Measurements from ENCODE around the gene KREMEN2.

GRCh38 chr16:2937170-2937569 lies 26.9 kb upstream of the KREMEN2 start:
- TF ChIP-seq CTCF (conservative IDR thresholded peaks at IDR 0.05; ENCODE audit: low read depth, low read length) (no peak), MAFK (IDR thresholded peaks at IDR 0.05; ENCODE audit: low read depth, low read length) (no peak), POLR2A (IDR thresholded peaks at IDR 0.05; ENCODE audit: low read depth, low read length) (no peak), FOS (IDR thresholded peaks at IDR 0.05; ENCODE audit: low read depth, low read length) (no peak), RFX5 (IDR thresholded peaks at IDR 0.05; ENCODE audit: low read depth, low read length) (no peak), MXI1 (IDR thresholded peaks at IDR 0.05; ENCODE audit: borderline replicate concordance, low read depth, low read length) (no peak), SMC3 (IDR thresholded peaks at IDR 0.05; ENCODE audit: low read depth, low read length) (no peak), NFE2L2 (IDR thresholded peaks at IDR 0.05; ENCODE audit: low read depth, low read length) (no peak), USF2 (IDR thresholded peaks at IDR 0.05; ENCODE audit: low read depth, low read length) (no peak), RCOR1 (IDR thresholded peaks at IDR 0.05; ENCODE audit: insufficient replicate concordance, low read length) (no peak), MAZ (IDR thresholded peaks at IDR 0.05; ENCODE audit: borderline replicate concordance, low read depth, low read length) (no peak), RAD21 (IDR thresholded peaks at IDR 0.05; ENCODE audit: low read length) (no peak), CHD1 (IDR thresholded peaks at IDR 0.05; ENCODE audit: low read depth, low read length) (no peak)
